LHCN-M2 (cell line): Measurements from ENCODE around the gene NCOA6. TPM values are rescaled to one million over a fixed set of nuclear protein-coding genes. Genes with fewer than 3 reads are reported as not detected.
A peak's percentile ranks its signal among the peaks of the same experiment; 100 is the strongest.

ENCODE experiments used
- DNase-seq: peaks from one replicate; pipeline ENCODE4 v3.0.0-alpha.2; 2012; ENCODE audit warnings: low read depth
- total RNA-seq: library from RNA; depleted of rRNA; stranded (reverse); fragments of >200 nt; gene quantifications from 2 replicates; pipeline ENCODE4 v1.2.3, GENCODE V29; 2014

The NCOA6 gene
- total RNA-seq, 1 experiment from 2014 or later, result 10.1 TPM

- peak; percentile 66 for DNase-seq
Measured at GRCh38 chr20:34705397-34706301, 119.8 kb downstream of the NCOA6 start.

DNA sequence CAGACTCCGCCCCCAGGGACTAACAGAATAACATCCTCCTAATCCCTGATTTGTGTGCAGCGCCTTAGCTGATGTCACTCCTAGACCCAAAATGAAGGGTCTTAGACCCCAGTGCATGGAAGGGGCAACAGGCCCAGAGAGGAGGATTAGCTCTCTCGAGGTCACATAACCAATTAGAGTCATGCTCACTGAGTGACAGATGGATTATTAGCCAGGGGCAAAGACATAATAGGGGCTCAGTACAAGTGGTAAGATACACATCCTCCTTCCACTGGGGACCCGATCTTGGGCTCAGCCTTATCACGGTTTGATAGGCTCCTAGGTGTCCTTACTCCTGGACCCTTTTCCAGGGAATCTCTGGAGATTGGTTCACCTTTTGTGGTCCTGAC, 120.4 kb downstream of the NCOA6 start:
- DNase-seq, result no peak

DNA sequence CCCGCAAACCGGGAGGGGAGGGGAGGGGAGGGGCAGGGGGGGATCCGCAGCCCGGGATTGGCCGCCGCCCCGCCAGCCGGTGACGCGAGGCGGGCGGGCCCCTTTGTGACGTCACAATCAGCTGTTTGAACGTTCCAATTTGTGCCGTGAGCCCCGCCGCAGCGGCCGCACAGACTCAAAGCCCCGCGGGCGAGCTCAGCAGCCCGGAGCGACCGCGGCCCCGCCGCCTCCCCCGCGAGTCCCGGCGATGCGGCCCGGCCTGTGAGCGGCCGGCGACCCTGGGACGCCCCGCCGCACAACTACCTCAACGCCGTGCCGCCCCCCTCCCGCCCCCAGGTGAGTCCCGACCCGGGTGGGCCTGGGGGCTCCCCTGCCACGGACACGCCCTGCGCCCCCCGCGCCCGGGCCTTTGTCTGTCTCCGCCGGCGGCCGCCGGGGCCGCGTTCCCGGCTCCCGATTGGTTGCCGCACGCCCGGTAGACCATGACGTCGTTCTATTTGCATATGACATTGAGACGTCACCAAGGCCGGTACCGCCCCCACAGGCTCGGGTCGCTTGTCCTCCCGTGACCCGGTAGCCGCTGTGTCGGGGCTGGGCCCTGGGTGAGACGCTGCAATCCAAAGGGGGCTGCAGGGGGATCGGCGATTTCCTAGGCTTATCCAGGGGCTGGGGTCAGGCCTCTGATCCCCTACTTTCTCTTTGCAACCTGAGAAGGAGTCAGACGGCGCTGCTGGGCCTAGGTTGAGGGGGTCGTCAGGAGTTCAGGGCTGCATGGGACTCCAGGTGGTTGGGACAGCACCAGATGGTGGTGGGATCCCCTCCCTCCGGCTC, 121.1 kb downstream of the NCOA6 start, which contains the start of gene TP53INP2:
Gene TP53INP2 (plus strand): TSS at position 168 of the 831 bp plus-strand sequence. CDS start 4,396 bp downstream, outside the sequence.
- DNase-seq, result peak; percentile 83

- DNase-seq, result no peak
Measured at GRCh38 chr20:34703424-34704176, 121.9 kb downstream of the NCOA6 start.

DNA sequence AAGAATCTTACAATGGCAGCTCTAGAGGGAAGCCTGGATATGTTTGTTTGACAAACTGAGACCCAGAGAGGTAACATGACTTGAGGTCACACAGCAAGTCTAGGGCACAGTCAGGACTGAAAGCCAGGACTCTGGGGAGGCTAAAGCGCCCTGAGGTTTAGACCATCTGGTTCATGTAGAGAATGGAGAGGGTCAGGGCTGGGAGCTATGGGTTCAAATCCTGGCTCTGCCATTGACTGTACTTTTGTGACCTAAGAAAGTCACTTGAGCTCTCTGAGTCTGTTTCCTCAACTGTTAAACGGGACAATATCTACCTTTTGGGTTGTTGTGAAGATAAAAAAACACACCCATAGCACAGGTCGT, 122.4 kb downstream of the NCOA6 start:
- DNase-seq, result no peak

DNA sequence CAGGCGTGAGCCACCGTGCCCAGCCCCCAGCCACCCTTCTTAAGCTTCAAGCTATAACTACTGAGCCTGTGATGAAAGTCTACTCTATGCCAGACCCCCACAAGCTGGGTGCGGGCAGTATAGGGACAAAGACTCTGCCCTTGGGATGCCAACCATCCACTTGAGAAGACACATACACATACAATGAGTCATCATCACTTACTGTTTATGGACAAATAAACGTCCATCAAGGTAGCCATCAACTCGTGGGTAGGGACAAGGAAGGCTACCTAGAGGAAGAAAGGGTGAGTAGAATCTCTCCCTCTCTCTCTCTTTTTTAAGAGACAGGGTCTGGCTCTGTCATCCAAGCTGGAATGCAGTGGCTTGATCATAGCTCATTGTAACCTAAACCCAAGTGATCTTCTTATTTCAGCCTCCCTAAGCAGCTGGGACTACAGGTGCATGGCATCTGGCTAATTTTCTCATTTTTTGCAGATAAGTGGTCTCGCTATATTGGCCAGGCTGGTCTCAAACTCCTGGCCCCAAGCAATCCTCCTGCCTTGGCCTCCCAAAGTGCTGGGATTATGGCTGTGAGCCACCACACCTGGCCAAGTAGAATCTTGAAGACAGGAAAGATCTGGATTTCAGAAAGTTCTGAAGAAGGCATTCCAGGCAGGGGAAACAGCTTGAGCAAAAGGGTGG, 123.9 kb downstream of the NCOA6 start:
- DNase-seq, result no peak

- no peak for DNase-seq
Measured at GRCh38 chr20:34693414-34693813, 132.0 kb downstream of the NCOA6 start.

- DNase-seq, result no peak
Measured at GRCh38 chr20:34691838-34692237, 133.6 kb downstream of the NCOA6 start.

- peak; percentile 37 for DNase-seq
Measured at GRCh38 chr20:34689486-34689885, 136.0 kb downstream of the NCOA6 start.

GRCh38 chr20:34683667-34684066, 141.8 kb downstream of the NCOA6 start:
- no peak for DNase-seq

- DNase-seq, result no peak
Measured at GRCh38 chr20:34680586-34681175, 144.8 kb downstream of the NCOA6 start.

GRCh38 chr20:34676642-34677373, 148.6 kb downstream of the NCOA6 start, which contains the start of gene PIGU:
TSS of gene PIGU (minus strand) at chr20:34677092. CDS start at chr20:34677085, 7 bp downstream.
- DNase-seq, result peak; percentile 92

DNA sequence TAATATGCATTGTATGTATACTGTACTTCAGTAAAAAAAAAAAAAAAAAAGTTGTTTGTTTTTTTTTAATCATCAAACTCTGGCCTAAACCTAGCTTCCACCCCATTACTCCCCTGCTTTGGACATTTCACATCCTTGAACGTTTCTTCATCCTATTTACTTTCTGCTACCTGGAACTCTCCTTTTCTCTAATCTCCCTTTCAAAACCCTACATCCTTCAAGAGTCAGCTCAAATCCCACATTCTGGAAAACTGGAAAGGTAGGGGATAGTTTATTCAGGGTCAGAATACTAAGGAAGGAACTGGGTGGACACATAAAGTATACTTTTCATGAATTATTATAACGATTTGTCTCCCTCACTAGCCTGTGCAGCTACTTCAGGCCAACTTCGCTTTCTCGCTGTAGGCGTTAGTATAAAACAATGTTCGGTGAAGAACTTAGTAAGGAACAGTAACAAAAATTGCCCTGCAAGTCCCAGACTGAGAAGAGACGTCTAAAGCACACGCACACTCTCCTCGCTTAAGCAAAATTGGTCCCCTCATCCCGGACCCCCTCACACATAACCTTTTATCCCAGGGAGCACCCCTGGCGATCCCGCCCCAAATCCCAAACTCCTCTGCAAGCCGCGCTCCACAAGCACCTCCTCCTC, 149.3 kb downstream of the NCOA6 start:
- no peak for DNase-seq

DNA sequence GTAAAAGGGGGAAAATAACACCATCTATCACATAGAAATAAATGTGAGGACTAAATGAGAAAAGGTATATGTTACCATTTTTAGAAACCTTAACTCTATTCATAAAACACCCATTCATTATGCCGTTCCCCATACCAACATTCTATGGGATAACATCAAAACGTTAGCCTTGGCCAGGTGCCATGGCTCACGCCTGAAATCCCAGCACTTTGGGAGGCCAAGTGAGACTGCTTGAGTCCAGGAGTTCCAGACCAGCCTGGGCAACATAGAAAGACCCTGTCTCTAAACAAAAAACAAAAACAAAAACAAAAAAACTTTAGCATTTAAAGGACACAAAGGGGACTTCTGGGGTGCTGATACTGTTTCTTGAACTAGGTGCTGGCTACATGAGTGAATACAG, 149.9 kb downstream of the NCOA6 start:
- no peak for DNase-seq

GRCh38 chr20:34673412-34673811, 152.0 kb downstream of the NCOA6 start:
- DNase-seq, result no peak

- DNase-seq, result no peak
Measured at GRCh38 chr20:34669094-34669493, 156.4 kb downstream of the NCOA6 start.
